Cerebellar nuclear complex (tissue), 1 donor: ENCODE data around the gene CPB2.

Experiments used
- DNase-seq, 2 experiments: peaks; one replicate each; lab custom pipeline; 2025; lab: John Stamatoyannopoulos, UW

CPB2 gene

DNA sequence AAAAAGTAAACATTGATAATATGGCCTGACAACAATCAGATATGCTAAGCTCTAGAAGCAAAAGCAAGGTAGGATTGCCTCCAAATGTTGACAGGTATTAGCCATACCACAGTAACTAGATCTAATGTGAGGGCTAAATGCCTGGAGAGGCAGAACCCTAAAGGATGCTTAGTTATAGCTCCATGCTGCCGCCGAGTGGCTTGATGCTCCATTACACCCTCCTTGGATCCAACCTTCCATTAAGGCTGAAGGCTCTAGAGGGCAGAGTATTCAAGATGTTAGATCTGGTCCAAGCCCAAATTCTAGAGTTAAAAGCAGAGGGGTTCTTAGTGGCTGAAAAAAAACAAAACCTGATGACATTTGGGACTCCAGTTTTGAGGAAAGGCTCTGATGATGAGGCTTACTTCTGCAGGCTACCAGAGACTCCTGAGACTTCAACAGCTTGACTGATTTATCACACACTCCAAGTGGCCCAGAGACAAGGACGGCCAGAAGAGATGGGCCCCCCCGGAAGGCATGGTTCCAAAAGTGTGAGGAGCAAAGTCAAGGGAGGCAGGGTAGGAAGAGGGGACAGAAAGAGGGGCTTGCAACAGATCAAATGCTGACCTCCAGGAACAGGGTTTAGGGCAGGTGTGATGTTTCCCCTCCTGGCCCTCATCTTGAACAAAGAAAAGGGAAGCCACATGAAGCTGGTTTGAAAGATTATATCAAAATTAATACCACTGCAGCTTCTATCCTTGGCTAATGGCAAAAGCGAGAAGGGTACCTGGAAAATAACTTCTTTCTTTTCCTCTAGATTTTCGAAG is 21.9 kb upstream of the CPB2 start:
- no peak for DNase-seq

DNA sequence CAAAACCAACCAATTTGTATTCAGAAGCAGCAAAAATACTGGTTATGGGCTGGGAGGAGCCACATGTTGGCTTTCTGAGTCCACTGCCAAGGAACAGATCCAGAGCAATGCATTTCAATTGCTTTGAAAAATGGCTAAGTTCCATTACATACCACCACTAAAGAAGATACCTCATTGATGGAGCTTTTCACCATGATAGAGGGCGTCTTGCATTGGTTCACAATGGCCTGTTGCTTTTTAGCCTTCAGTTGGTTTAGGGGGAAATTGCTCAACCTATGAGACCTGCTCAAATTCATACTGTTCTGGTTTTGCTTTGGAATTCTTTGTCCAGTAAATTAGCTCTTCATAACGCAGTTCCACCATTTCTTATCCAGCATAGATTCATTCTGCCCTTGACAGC is 21.2 kb upstream of the CPB2 start:
- no peak for DNase-seq

GRCh38 chr13:46124967-46125933 is 20.4 kb upstream of the CPB2 start:
- DNase-seq: no peak

DNA sequence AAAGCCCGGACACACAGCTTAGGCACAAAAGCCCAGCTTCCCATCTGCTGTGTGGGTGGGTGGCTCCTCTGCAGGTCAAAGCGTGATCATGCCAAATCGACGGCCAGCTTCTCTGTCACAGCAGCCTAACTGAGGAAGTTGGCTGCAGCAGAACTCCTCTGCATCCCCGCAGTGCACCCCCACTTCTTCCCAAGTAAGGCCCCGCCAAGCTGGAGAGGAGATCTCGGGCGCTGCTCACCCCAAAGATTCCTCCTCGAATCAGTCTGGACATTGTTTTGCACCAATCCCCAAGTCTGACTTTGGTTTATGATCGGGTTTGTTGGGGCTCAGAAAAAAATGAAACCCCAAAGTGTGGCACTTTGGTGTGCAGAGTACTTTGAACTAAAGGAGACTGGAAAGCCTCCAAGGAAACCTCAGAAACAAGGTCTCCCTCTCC is 19.7 kb upstream of the CPB2 start:
- no peak for DNase-seq

GRCh38 chr13:46122304-46122703 is 17.5 kb upstream of the CPB2 start:
- no peak for DNase-seq

DNA sequence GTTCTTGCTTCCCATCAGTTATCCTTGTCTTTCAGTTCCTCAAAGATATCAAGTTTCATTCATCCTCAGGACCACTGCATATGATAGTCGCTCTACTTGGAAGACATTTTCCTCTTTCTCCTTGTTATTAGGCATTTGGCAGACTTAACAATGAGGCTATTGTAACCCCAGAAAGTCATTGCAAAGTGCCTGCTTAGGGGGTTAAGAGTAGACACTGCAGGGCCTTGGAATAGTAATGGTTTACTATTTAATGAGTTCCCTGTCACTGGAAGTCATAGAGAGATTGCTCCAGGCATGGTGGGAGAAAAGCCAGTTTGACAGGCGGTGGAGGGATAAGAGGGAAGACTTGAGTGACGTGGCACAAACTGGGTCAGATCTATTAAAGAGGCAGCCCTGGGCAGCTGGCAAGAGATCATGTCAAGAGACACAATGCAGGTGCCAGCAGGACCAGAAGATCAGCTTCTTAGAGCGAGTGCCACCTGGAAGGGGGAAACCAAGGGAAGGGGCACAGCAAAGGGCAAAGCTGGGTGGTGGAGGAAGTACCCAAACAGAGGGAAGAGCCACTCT is 16.8 kb upstream of the CPB2 start:
- DNase-seq: no peak

DNA sequence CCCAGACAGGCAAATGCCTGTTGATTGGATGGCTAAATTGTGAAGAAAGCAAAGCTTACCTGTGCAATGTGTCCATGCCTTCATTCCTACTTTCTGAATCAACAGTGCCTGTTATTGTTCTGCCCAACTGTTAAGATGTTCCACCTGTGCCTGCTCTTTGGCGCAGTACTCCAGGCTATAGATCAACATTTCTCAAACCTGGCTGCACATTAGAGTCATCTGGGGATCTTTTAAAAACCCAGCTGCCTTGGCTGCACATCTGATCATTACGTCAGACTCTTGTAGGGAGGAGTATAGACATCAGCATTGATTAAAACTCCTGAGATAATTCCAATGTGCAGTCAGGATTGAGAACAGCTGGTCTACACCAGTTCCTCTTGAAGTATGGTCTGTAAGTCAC is 16.2 kb upstream of the CPB2 start:
- DNase-seq: no peak

DNA sequence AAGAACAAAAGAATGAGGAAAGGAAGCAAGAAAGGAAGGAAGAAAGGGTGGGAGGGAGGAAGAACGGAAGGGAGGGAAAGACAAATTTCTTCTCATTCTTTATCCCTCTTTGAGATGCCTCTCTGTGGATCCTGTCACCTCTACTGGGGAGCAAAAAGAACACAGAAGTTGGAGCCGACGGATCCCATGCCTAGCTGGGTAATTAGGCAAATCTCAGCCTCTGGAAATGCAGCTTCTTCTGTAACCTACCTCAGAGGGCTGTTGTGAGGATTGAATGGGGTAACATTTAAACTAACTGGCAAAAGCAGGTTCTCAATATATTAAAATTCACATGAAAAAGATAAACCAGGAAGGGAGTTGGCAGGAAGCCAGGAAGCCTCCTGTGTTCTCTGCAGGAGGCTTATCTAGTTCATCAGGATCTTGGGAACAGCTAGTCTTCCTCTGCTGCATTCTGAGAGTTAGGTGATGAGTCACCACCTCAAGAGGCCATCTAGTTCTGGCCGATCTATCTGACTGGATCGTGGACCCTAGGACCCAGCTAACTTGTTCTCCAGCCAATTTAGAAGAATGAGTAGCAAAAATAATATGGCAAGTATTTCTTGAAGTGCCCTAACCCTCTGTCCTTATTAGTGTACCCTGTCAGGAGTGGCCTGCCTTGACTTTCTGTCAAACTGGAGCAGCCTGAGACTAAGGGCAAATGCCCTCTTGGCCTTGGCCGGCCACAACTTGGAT is 15.2 kb upstream of the CPB2 start:
- no peak for DNase-seq

DNA sequence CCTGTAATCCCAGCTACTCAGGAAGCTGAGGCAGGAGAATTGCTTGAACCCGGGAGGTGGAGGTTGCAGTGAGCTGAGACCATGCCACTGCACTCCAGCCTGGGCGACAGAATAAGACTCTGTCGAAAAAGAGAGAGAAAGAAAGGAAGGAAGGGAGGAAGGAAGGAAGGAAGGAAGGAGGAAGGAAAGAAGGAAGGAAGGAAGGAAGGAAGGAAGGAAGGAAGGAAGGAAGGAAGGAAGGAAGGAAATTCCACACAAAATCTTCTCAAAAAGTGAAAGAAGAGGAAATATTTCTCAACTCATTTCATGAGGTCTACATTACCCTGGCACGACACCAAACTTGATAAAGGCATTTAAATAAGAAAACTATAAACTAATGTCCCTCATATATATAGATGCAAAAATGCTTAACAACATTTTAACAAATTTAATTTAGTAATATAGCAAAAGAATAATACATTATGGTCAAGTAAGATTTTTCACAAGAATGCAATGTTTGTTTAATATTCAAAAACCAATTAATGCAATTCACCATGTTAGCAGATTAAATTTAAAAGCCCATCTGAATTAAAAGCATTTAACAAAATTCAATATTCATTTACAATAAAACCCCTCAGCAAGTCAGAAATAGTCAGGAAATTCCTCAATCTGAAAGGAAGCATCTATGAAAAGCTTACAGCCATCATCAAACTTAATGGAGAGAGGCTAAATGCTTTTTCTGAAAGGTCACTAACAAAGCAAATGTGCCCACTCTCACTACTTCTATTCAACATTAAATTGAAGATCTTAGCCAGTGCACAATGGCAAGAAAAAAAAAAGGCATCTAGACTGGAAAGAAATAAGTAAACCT is 12.0 kb upstream of the CPB2 start:
- no peak for DNase-seq

- no peak for DNase-seq
These were observed 9.8 kb upstream of the CPB2 start for GRCh38 chr13:46114613-46115012.

GRCh38 chr13:46113596-46113995 is 8.8 kb upstream of the CPB2 start:
- no peak for DNase-seq

- no peak for DNase-seq
These were observed 6.3 kb upstream of the CPB2 start for GRCh38 chr13:46111151-46111550.

DNA sequence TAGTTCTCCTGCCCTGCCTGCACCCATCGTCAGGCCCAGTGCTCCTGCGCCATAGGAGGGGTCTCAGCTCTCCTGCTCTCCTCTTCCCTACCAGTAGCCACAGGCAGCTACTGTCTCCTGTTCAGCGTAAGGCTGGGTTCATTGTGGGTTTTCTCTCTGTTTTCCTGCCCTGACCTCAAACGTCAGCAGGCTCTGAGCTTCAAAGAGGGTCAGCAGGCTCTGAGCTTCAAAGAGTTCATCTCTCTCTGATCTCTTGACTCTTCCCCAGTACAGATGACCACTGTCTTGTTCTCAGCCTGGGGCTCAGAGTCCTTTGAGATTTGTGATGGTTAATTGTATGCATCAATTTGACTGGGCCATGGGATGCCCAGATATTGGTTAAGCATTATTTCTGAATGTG is 4.6 kb upstream of the CPB2 start:
- no peak for DNase-seq

DNA sequence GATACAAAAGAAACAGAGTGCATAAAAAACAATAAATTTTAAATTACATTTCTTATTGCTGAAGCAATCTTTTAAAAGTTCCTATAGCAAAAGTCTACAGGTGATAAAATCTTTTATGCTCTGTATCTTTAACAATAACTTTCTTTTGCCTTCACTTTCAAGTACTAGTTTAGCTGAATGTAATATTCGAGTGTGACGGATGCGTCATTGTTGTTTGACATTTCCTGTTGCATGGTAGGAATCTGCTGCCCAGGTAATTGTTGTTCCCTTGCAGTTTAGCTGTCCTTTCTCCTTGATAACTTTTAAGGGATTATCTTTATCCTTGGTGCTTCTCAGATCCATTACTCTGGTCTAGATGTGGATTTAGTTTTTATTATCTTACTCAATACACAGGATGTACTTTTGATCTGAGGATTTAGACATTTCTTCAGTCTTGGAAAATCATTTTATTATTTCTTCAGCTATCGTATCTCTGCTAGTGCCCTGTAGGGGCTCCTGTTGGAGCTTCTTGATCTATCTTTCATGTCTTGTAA is 2.1 kb upstream of the CPB2 start:
- no peak for DNase-seq

DNA sequence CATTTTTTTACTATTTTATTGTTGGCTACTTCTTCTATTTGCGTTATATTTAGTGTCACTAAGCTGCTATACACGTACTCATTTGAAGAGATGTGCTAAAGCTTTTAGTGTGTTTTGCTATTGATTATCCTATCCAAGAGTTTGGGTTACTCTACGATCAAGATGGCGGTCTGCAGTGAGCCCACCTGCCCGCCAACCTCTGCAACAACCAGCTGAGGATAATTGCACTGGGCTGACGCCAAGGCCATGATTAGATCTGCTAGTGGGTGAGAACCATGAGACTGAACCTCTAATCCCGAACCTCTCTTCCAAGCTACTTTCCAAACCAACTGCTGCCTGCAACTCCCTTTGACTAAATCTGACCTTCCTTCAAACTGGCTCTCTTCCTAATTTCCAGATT is 1.8 kb downstream of the CPB2 start:
- no peak for DNase-seq

DNA sequence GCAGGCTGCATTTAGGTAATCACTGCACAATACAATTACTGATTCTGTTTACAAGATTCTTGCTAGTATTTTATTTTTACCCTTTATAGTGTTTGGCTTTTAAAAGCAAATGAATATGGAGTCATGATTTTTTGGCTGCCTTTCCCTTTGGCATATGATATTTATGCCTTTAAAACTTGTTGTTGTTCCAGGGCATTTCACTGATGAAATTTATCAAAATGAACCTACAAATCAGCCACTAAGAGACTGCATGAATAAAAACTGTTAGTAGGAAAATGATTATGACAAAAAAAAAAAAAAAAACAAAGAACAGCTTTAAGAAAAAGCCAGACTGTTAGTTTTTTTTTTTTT is 2.6 kb downstream of the CPB2 start:
- no peak for DNase-seq

- no peak for DNase-seq
These were observed 3.2 kb downstream of the CPB2 start for GRCh38 chr13:46101484-46102254.

GRCh38 chr13:46101002-46101401 is 3.8 kb downstream of the CPB2 start:
- DNase-seq: no peak

GRCh38 chr13:46100191-46100815 is 4.5 kb downstream of the CPB2 start:
- no peak for DNase-seq

GRCh38 chr13:46097663-46098062 is 7.2 kb downstream of the CPB2 start:
- DNase-seq: no peak
